Daoy (cell line): ENCODE measurements around the gene BCAR3. TPM values are rescaled to one million over a fixed set of nuclear protein-coding genes. Genes with fewer than 3 reads are reported as not detected.

ENCODE experiments used
- DNase-seq: peaks from one replicate; pipeline ENCODE4 v3.0.0-alpha.2; 2015; ENCODE audit warnings: low read depth
- total RNA-seq: library from RNA; depleted of rRNA; stranded (reverse); fragments of >200 nt; shearing (Covaris generic); gene quantifications from 2 replicates; pipeline ENCODE4 v1.2.3, GENCODE V29; 2014; rRNA removed

The BCAR3 gene
- total RNA-seq: 70.5 and 78.2 TPM in 2 replicates

GRCh38 chr1:93681101-93681988 is at the start of gene BCAR3:
Gene BCAR3, minus strand, starts transcription at chr1:93681837. Its CDS starts 6,907 bp downstream, at chr1:93674930.
- peak; percentile 95 for DNase-seq

GRCh38 chr1:93730621-93731020 is 49.0 kb upstream of the BCAR3 start:
- no peak for DNase-seq

- no peak for DNase-seq
Measured at GRCh38 chr1:93729906-93730305, 48.3 kb upstream of the BCAR3 start.

- DNase-seq: no peak
Measured at GRCh38 chr1:93729502-93729901, 47.9 kb upstream of the BCAR3 start.

GRCh38 chr1:93728480-93729131 is 47.0 kb upstream of the BCAR3 start:
- DNase-seq: no peak

- DNase-seq: no peak
Measured at GRCh38 chr1:93723733-93724270, 42.2 kb upstream of the BCAR3 start.

GRCh38 chr1:93723110-93723509 is 41.5 kb upstream of the BCAR3 start:
- DNase-seq: peak; percentile 72

- DNase-seq: peak; percentile 59
Measured at GRCh38 chr1:93722081-93723031, 40.7 kb upstream of the BCAR3 start.

- no peak for DNase-seq
Measured at GRCh38 chr1:93720956-93721626, 39.5 kb upstream of the BCAR3 start.

GRCh38 chr1:93717640-93718039 is 36.0 kb upstream of the BCAR3 start:
- DNase-seq: no peak

- peak; percentile 76 for DNase-seq
Measured at GRCh38 chr1:93716941-93717368, 35.3 kb upstream of the BCAR3 start.

GRCh38 chr1:93716163-93716562 is 34.5 kb upstream of the BCAR3 start:
- DNase-seq: no peak

GRCh38 chr1:93715529-93716126 is 34.0 kb upstream of the BCAR3 start:
- peak; percentile 58 for DNase-seq

GRCh38 chr1:93714356-93714755 is 32.7 kb upstream of the BCAR3 start:
- no peak for DNase-seq

- no peak for DNase-seq
Measured at GRCh38 chr1:93713341-93713740, 31.7 kb upstream of the BCAR3 start.

- DNase-seq: no peak
Measured at GRCh38 chr1:93712741-93713140, 31.1 kb upstream of the BCAR3 start.

GRCh38 chr1:93710499-93711453 is 29.1 kb upstream of the BCAR3 start:
- DNase-seq: peak; percentile 39

GRCh38 chr1:93708734-93709481 is 27.3 kb upstream of the BCAR3 start:
- DNase-seq: peak; percentile 42

GRCh38 chr1:93707956-93708355 is 26.3 kb upstream of the BCAR3 start:
- DNase-seq: no peak
